Measurements from ENCODE around the gene ENTHD1. TPM values are rescaled to one million over a fixed set of nuclear protein-coding genes. Genes with fewer than 3 reads are reported as not detected.

Gene ENTHD1, protein sequence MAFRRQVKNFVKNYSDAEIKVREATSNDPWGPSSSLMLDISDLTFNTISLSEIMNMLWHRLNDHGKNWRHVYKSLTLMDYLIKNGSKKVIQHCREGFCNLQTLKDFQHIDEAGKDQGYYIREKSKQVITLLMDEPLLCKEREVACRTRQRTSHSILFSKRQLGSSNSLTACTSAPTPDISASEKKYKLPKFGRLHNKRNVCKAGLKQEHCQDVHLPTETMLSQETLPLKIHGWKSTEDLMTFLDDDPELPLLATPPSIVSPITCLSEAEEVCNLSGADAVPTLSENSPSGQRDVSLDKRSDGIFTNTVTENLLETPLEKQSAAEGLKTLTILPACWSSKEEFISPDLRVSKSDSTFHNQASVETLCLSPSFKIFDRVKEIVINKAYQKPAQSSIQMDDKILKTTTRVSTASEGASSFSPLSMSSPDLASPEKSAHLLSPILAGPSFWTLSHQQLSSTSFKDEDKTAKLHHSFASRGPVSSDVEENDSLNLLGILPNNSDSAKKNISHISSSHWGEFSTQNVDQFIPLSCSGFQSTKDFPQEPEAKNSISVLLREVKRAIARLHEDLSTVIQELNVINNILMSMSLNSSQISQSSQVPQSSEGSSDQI
- polyA plus RNA-seq = 0.23 TPM

DNA sequence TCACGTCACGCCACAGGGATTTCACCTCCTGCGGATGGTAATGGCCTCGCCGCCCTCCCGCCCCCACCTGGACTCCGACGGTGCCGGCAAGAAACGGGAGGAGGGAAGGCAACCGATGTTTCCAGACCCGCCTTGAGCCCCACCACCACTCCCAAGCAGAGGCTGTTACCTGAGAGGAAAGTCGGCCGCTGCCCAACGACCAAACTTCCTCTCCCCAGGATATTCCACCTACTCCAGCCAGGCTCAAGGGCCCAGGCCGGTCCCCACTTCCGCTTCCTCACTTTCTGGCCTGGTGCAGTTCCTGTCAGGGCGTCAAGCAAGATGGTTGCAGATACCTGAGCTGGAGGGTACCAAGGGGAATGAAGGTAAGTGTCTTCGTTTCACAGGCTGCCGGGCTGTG lies at the start of gene ENTHD1:
Gene ENTHD1, minus strand, starts transcription at position 235 of the 400 bp plus-strand sequence. CDS start 6,012 bp downstream, outside the sequence.
- H3K4me3 Mint-ChIP-seq = no peak within 1 kb of the TSS
- no peaks in the 10 kb centered on the region for H3K9me3 Mint-ChIP-seq
- H3K27me3 Mint-ChIP-seq = no peaks in the 10 kb centered on the region
- H3K27ac Mint-ChIP-seq = no peak within 1 kb of the TSS
- H3K4me1 Mint-ChIP-seq = peaks cover 1 to 10% (median 7%) of the 10 kb centered on the region in 3 donors
- H3K36me3 Mint-ChIP-seq = no peaks in the 10 kb centered on the region

DNA sequence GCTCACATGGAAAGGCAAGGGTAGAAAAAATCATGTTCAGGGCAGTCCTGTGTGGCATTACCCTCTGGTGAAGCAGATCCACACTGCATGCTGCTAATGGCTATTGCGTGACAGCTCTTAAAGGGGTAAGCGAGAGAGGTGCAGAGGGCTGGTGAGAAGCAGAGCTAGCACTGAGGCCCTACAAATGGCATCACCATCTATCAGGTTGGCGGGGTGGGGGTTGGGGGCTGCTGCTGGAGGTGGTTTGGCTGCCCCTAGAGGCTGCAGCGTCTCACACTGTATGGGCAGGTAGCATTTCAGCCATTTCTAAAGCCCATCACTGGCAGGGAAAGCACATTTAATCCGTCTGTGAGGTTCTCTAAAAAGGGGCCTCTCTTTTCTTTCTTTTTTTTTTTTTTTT lies 49.8 kb upstream of the ENTHD1 start:
- Mint-ChIP-seq H3K4me3 (no peak overlapping the region), H3K9me3 (no peaks in the 10 kb centered on the region), H3K36me3 (peaks cover 2% of the 10 kb centered on the region), H3K27me3 (no peaks in the 10 kb centered on the region), H3K27ac (no peak overlapping the region), H3K4me1 (peaks cover 16 to 23% (median 21%) of the 10 kb centered on the region in 3 donors)

DNA sequence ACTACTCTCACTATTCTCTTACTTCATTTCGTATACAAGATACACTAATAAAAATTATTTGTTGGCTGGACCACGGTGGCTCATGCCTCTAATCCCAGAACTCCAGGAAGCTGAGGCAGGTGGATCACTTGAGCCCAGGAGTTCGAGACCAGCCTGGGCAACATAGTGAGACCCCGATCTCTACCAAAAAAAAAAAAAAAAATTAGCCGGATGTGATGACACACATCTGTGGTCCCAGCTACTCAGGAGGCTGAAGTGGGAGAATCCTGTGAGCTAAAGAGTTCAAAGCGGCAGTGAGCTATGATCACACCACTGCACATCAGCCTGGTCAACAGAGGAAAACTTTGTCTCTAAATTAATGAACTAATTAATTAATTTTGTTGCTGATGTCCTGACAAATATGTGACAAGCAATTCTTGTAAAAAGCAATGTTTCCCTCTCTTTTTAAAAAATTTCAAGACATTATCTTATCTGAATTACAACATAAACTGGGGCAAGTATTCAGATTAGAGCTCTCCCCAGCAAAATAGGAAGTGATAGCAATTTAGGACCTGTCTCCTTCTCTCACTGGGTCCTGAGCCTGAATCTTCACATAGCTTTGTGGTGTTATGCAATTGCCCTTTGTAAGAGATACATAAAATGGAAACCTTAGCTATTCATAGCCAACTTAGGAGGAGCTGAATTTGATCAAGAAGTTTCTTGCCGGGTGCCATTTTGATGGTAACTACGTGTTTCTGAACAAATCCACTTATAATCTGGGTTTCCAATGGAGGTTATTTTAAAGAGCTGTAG lies 49.1 kb upstream of the ENTHD1 start:
- H3K27ac Mint-ChIP-seq = no peak overlapping the region
- peaks cover 16 to 23% (median 22%) of the 10 kb centered on the region in 3 donors for H3K4me1 Mint-ChIP-seq
- H3K9me3 Mint-ChIP-seq = no peaks in the 10 kb centered on the region
- H3K27me3 Mint-ChIP-seq = no peaks in the 10 kb centered on the region
- no peak overlapping the region for H3K4me3 Mint-ChIP-seq
- H3K36me3 Mint-ChIP-seq = peaks cover 2% of the 10 kb centered on the region

DNA sequence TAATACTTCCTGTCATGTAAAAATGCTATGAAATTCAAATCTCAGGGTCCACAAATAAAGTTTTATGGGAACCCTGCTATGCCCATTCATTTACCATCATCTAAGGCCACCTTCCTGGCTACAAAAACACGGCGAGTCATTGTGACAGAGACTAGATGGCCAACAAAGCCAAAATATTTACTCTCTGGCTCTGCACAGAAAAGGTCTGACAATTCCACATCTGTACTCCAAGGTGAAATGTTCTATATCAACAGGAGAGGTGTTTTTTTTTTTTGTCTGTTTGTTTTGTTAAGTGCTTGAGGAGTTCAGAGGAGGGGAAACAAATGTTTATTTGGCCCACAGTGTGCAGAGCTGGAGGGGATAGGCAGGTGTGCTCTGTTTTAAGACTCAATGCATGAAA lies 48.0 kb upstream of the ENTHD1 start:
- Mint-ChIP-seq H3K9me3 (no peaks in the 10 kb centered on the region), H3K27me3 (no peaks in the 10 kb centered on the region), H3K27ac (no peak overlapping the region), H3K4me1 (peaks cover 11 to 21% (median 14%) of the 10 kb centered on the region in 3 donors), H3K4me3 (no peak overlapping the region), H3K36me3 (no peaks in the 10 kb centered on the region)

DNA sequence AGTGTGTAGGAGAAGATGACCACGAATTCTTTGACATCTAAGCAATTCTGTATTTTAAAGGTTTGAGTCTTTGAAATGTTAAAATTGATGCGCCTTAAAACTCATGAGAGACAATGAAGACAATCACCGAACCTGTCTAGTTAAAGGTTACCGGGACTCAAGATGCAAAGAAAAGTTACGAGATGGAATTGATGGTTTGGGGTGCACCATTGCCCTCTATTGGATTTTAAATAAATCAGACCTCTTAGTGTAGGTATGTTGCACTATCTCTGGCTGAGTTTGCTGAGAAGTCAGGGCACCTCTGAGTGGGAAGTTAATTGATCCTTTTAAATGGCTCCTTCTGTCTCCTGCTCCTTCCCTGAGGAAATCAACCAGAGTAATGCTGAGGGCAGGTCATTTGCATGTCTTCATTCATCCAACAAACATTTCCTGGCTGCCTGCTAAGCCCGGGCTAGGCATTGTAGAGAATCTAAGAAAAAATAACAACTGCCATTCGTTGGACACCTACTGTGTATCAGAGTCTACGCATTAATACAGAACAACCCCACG lies 47.3 kb upstream of the ENTHD1 start:
- Mint-ChIP-seq H3K4me1 (peaks cover 19 to 25% (median 19%) of the 10 kb centered on the region in 3 donors), H3K4me3 (peak overlapping the region in 1 of 4 donors; percentile 31), H3K27ac (no peak overlapping the region), H3K36me3 (no peaks in the 10 kb centered on the region), H3K27me3 (no peaks in the 10 kb centered on the region), H3K9me3 (no peaks in the 10 kb centered on the region)

DNA sequence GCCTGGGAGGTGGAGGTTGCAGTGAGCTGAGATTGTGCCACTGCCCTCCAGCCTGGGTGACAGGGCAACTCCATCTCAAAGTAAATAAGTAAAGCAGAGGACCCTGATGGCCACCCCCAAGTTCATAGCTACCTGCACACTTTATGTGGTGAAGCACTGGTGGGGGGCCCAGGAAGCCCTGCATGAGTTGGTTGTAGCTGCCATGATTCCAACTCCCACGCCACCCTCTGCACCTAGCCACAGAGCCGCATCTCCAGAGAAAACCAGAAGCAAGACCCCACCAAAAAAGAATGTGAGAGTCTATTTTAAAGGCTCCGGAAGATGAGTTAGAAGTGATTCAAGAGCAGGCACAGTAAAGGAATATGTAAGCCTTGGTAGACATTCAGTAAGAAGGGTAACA lies 46.3 kb upstream of the ENTHD1 start:
- Mint-ChIP-seq H3K27me3 (no peaks in the 10 kb centered on the region), H3K36me3 (no peaks in the 10 kb centered on the region), H3K4me1 (peaks cover 24 to 28% (median 25%) of the 10 kb centered on the region in 3 donors), H3K4me3 (no peak overlapping the region), H3K9me3 (no peaks in the 10 kb centered on the region), H3K27ac (peak overlapping the region in 1 of 3 donors; percentile 27)

DNA sequence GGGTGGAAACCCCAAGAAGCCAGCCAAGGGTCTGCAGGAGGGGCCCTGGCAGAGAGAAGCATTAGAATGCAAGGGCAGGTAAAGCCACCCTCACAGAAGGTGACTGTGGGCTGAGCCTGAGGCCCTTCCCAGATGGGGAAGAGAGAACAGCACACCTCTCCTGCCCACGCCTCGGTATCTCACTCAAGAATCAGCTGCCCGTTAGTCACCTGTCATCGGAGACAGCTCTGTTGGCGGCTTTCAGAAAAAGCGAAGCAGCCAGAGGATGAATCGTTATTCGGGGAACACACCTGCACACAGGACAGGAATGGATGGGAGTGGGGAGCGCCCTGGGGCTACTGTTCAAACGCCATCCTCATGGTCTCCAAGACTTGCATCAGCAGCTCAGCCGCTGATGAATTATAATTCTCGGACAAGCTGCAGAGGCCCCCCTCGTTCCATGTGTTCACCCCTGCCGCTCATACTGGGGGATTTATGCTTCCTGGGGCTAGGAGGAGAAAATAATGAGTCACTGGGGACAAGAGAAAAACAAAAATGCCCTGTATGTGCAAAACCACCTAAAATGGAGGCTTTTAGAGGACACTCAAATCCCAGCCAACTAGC lies 45.0 kb upstream of the ENTHD1 start:
- no peaks in the 10 kb centered on the region for H3K27me3 Mint-ChIP-seq
- H3K9me3 Mint-ChIP-seq = no peaks in the 10 kb centered on the region
- peak overlapping the region in 1 of 3 donors; percentile 77 for H3K27ac Mint-ChIP-seq
- H3K4me1 Mint-ChIP-seq = peaks cover 30 to 35% (median 34%) of the 10 kb centered on the region in 3 donors
- H3K36me3 Mint-ChIP-seq = no peaks in the 10 kb centered on the region
- no peak overlapping the region for H3K4me3 Mint-ChIP-seq

DNA sequence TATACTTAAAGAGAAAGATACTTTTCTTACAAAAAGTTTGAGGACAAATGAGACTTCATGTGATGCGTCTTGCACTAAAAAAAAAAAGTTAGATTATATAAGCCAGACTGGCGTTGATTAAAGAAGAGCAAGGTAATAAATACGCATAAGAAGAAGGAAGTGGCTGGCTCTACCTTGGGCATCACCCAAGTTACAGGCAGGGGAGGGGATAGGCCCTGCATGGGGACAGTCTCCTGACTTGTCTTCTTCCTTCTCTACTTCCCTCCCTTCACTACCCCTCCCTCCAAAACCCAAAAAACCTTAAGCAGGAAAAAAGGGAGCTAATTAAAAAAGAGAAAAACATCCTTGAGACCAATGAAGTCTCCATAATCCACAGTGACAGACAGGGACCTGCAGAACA lies 44.3 kb upstream of the ENTHD1 start:
- no peak overlapping the region for H3K4me3 Mint-ChIP-seq
- H3K27me3 Mint-ChIP-seq = no peaks in the 10 kb centered on the region
- no peaks in the 10 kb centered on the region for H3K36me3 Mint-ChIP-seq
- peaks cover 35 to 39% (median 39%) of the 10 kb centered on the region in 3 donors for H3K4me1 Mint-ChIP-seq
- H3K27ac Mint-ChIP-seq = peak overlapping the region in 2 of 3 donors; percentile 6 to 77
- H3K9me3 Mint-ChIP-seq = no peaks in the 10 kb centered on the region

DNA sequence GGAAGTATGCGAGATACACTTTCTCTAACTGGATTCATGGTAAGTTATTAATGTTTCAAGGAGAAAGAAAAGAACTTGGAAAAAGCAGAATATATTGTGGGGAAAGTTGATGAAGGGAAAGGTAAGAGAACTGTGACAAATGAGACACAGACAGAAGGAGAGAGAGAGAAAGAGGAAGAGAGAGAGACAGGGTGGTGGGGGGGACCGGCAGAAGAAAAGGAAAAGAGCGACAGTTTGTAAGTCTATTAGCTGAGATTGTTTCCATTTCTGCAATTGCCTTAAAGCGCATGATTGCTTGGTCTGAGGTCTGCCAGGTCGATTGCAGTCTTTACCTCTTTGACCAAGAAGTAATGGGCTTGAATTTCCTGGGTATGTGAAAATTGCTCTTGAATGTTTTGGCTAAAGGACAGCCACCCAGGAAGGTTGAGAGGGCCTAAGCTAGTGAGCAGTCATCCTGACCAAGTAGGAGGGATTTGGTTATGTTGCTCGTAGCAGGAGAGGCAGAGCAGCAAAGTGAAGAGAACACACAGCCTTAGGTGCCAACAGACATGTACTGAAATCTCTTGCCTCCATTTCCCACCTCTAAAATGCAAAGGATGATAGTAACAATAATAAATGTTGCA lies 43.1 kb upstream of the ENTHD1 start:
- H3K27me3 Mint-ChIP-seq = no peaks in the 10 kb centered on the region
- no peaks in the 10 kb centered on the region for H3K36me3 Mint-ChIP-seq
- no peaks in the 10 kb centered on the region for H3K9me3 Mint-ChIP-seq
- peak overlapping the region in 2 of 4 donors; percentile 75 to 77 for H3K4me3 Mint-ChIP-seq
- H3K4me1 Mint-ChIP-seq = peaks cover 34 to 40% (median 40%) of the 10 kb centered on the region in 3 donors
- H3K27ac Mint-ChIP-seq = peak overlapping the region in 2 of 3 donors; percentile 73 to 79

DNA sequence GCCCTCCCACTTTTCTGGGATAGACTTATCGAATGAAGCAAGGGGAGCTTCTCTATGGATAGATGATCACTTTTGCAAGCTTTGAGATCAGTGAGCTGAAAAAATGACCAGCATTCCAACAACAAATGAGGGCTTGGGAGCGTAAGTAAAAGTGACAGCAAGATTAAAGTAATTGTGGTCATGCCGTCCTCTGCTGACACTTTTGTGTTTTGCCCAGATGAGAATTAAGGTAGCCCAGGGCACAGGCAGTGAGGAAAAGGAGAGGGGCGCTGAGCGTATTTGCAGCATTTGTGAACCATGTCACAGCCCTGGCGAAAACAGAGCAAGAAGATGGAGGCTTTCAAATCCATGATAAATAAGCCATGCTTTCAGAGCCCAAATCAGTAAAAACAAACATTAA lies 42.1 kb upstream of the ENTHD1 start:
- no peaks in the 10 kb centered on the region for H3K27me3 Mint-ChIP-seq
- H3K27ac Mint-ChIP-seq = peak overlapping the region in 1 of 3 donors; percentile 79
- H3K4me1 Mint-ChIP-seq = peaks cover 31 to 36% (median 35%) of the 10 kb centered on the region in 3 donors
- H3K4me3 Mint-ChIP-seq = peak overlapping the region in 2 of 4 donors; percentile 53 to 75
- H3K9me3 Mint-ChIP-seq = no peaks in the 10 kb centered on the region
- no peaks in the 10 kb centered on the region for H3K36me3 Mint-ChIP-seq

DNA sequence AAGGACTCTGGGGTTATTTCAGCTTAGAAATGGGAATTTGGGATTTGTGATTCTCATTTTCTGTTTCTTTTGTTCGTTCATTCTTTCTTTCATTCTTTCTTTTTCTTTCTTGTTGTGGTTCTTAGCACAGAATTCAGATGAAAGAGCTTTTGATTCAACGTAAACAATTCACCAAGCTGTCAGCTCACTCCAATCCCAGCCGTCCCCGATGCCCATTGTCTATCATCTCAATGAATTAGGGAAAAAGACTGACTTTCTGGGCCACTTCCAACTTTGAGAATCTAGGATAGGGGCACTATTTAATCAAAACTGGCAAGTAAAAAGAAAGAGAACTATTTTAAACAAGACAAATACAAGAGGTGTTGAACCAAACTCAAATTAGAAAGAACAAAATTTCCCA lies 41.6 kb upstream of the ENTHD1 start:
- Mint-ChIP-seq H3K36me3 (no peaks in the 10 kb centered on the region), H3K4me3 (no peak overlapping the region), H3K4me1 (peaks cover 27 to 34% (median 31%) of the 10 kb centered on the region in 3 donors), H3K9me3 (no peaks in the 10 kb centered on the region), H3K27me3 (no peaks in the 10 kb centered on the region), H3K27ac (peak overlapping the region in 1 of 3 donors; percentile 2)

DNA sequence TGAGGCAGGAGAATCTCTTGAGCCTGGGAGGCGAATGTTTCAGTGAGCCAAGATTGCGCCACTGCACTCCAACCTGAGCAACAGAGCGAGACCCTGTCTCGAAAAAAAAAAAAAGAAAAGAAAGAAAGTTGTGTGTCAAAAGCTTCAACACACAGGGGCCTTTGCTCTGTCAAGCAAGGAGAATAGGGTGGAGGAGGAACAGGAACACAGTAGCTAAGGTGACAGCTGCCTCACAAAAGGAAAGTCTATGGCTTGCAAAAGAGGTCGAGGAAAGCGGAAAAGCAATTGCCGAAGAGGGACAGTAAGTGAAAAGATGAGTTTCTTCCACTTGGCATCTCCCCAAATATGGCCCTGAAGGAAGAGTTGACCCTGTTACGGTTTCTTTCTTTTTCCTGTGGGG lies 40.2 kb upstream of the ENTHD1 start:
- Mint-ChIP-seq H3K27ac (peak overlapping the region in 2 of 3 donors; percentile 86 to 95), H3K4me3 (peak overlapping the region in 2 of 4 donors; percentile 42 to 67), H3K4me1 (peaks cover 27 to 34% (median 31%) of the 10 kb centered on the region in 3 donors), H3K9me3 (no peaks in the 10 kb centered on the region), H3K27me3 (no peaks in the 10 kb centered on the region), H3K36me3 (no peaks in the 10 kb centered on the region)

DNA sequence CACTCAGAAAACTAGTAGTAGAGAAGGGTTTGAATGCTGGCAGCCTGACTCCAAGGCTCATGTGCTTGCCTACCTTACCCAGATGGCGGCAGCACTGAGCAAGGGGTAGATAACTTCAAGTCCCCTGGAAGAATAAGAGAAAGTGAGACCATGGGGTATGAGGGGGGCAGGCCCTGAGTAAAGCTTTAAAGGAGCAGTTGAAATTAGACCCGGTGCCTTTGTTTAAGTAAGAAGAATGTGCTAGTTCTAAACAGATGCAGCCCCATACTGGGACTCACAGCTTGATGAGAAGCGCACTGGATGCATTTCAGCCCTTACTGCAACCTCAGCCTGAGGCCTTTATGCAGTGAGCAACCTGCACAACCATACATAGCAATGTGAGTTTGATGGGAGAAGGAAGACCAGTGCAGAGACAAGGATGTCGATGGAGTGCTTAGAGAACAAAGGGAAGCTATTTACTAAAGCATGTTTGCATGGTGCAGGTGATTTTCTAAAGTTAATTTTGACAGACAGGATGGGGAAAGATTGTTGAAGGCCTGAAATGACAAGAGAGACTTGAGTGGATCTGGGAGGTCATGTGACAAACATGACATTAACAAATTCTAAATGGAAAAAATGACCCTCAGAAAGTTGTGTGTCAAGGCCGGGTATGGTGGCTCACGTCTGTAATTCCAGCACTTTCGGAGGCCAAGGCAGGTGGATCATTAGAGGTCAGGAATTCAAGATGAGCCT lies 39.5 kb upstream of the ENTHD1 start:
- no peaks in the 10 kb centered on the region for H3K9me3 Mint-ChIP-seq
- H3K4me1 Mint-ChIP-seq = peaks cover 27 to 34% (median 31%) of the 10 kb centered on the region in 3 donors
- peak overlapping the region in 2 of 4 donors; percentile 67 to 77 for H3K4me3 Mint-ChIP-seq
- H3K36me3 Mint-ChIP-seq = no peaks in the 10 kb centered on the region
- H3K27me3 Mint-ChIP-seq = no peaks in the 10 kb centered on the region
- H3K27ac Mint-ChIP-seq = peak overlapping the region in 2 of 3 donors; percentile 47 to 95
